Measurements from ENCODE around the gene BRICD5.

Gene BRICD5

GRCh38 chr16:2237493-2238149 lies 27.0 kb upstream of the BRICD5 start:
- DNase-seq (ENCODE audit: low read depth in 2 of 3, low spot score in 2 of 3), result no peak

- no peak for DNase-seq (ENCODE audit: low read depth in 2 of 3, low spot score in 2 of 3)
Observed at GRCh38 chr16:2237102-2237482, 26.4 kb upstream of the BRICD5 start.

DNA sequence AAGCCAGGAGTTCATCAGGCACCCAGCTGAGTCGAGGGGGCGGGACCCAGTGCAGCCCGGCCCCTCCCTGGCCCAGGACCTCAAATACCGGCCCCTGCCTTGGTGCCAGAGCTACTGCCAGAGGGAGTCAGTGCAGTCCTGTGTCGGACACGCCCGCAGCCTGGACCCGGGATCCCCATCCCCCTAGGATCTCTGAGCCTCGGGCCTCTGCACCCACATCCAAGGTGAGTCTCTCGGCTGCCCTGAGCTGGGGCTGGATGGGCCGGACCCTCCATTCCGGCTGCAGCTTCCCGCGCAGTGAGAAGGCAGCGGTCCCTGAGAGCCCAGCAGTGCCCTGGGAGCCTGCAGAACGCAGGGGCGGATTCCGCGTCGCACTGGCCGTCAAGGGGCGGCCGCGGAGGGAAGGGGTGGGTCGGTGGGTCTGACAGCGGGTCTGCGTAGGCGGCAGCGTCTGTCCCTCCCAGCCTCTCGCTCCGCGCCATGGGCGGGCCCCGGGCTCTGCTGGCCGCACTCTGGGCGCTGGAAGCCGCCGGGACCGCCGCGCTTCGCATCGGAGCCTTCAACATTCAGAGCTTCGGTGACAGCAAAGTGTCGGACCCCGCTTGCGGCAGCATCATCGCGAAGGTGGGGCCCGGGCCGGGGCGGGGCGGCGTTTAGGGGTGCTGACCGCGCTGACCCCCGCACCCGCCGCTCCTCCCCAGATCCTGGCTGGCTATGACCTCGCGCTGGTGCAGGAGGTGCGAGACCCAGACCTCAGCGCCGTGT lies 25.9 kb upstream of the BRICD5 start, which contains the start of gene DNASE1L2:
TSS of gene DNASE1L2 (plus strand) at position 108 of the 765 bp plus-strand sequence. CDS start at position 481, 373 bp downstream.
- DNase-seq (ENCODE audit: low read depth in 2 of 3, low spot score in 2 of 3), result no peak

DNA sequence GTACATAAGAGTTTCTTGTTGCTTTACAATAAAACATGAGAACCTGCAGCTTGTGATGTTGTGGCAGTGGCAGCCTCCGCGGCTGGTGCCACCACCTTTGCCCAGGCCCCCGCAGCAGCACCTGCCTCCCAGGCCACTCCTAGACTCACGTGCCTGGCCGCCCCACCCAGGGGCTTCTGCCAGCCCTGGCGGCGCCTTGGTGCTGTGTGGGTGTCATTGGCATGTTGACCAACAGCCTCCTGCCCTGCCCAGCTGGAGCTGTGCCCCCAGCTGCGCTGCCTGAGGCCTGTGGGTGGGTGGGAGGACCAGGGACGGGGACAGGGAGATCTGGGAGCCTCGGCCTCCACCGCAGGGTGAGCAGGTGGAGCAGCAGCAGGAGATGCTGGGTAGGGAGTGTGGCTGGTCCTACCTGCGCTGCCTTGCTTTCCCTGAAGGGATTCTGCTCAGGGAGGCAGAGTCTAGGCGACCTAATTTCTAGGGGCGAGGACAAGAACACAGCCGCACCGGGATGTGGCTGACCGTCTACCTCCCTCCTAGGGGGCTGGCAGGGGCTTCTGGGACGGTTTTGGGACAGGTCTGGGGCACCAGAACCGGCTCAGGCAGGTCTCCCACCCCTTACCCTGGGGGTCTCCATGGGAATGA lies 25.2 kb upstream of the BRICD5 start:
- DNase-seq (ENCODE audit: low read depth in 2 of 3, low spot score in 2 of 3), result no peak

DNA sequence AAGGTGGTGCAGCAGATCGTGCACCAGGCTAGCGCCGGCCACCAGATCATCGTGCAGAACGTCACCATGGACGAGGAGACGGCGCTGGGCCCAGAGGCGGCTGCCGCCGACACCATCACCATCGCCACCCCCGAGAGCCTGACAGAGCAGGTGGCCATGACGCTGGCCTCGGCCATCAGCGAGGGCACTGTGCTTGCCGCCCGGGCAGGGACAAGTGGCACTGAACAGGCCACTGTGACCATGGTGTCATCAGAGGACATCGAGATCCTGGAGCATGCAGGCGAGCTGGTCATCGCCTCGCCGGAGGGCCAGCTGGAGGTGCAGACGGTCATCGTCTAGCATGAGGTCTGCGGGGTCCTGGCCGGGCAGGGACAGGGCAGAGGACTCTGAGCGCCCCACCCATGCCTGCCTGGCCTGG lies 24.6 kb upstream of the BRICD5 start:
- DNase-seq (ENCODE audit: low read depth in 2 of 3, low spot score in 2 of 3), result no peak

- no peak for DNase-seq (ENCODE audit: low read depth in 2 of 3, low spot score in 2 of 3)
Observed at GRCh38 chr16:2234813-2235170, 24.1 kb upstream of the BRICD5 start.

- DNase-seq (ENCODE audit: low read depth in 2 of 3, low spot score in 2 of 3), result no peak
Observed at GRCh38 chr16:2233872-2234812, 23.5 kb upstream of the BRICD5 start.

GRCh38 chr16:2233046-2233775 lies 22.5 kb upstream of the BRICD5 start:
- DNase-seq (ENCODE audit: low read depth in 2 of 3, low spot score in 2 of 3), result no peak

GRCh38 chr16:2232094-2232990 lies 21.7 kb upstream of the BRICD5 start:
- DNase-seq (ENCODE audit: low read depth in 2 of 3, low spot score in 2 of 3), result no peak

DNA sequence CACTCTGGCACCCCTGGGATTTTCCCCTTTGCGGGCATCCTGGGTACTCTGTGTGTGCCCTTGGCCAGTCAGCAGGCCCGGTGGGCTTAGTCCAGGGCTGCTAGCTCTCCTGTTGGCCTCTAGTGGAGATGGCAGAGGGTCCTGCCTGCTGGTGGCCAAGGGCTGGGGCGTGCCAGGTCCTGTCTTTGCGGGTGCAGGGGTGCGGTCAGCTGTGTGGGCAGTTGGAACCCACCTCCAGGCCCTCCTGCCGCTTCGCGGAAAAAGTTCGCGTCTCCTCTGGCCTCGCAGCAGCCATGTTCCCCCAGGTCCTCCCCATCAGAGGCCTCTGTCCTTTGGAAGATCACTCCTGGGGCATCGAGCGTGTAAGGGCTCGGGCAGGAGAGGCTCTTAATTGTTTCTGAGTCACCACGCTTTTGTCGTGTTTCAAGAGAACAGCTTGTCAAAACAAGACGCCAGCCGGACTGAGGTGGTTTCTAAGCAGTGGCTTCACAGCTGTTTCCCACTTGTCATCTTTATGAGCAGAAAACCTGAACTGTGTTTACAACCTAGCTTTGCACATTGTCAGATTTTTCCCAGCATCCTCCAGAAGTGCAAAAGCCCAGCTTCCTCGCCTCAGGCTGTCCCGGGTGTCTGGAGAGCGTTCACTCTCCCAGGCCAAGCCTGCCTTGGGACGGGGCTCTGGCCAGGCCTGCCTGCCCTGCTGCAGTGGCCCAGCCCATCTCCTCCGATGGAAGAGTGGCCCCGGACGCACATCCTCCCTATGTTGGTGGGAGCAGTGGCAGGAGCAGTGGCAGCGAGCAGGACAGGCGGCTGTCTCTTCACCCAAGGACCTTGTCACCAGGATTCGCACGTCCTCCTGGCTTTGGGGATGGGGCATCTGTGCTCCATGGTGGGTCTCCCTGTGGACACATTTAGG lies 20.6 kb upstream of the BRICD5 start:
- no peak for DNase-seq (ENCODE audit: low read depth in 2 of 3, low spot score in 2 of 3)

DNA sequence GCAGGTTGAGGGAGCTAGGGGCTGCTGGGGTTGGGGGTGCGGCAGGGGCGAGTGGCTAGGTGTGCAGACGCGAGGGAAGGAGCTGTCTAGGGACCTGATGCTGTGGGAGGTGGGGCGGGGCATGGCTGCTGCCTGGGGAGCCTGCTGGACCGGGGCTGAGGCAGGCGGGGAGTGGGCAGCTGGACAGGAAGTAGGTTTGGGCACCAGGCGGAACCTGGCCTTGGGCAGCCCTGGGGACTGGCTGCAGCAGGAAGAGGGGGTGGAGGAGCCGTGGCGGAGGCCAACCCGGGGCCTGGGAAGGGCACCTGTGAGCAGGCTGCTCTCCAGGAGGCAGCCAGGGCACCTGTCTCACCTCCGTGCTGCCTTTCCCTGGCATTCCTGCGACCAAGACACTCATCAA lies 19.7 kb upstream of the BRICD5 start:
- DNase-seq (ENCODE audit: low read depth in 2 of 3, low spot score in 2 of 3), result no peak

DNA sequence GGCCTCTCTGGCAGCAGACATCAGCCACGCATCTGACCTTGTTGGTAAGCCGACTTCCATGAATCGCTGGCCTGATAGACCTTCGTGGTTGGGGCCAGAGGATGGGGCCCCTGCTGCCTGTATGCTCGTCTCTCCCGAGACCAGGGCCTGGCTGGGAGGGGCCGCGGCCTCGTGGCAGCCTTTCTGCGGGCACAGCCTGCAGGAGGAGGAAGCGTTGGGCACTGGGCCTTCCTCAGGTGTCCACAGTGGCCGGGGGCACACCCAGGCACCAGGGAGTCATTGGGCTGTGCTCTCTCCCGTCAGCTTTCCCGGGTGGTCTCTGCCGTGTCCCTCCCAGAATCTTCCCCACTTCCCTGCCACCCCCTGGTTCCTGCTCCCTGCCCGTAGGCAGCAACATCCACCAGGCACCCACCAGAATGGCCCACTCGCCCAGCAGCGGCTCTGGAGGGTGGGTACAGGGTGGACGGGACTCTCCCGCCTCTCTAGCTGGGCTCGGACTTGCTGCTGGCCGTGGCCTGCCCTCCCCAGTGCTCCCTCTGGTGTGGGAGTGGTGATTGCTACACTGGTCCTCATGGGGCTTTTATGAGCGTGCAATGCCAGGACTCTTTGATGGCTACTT lies 19.1 kb upstream of the BRICD5 start:
- no peak for DNase-seq (ENCODE audit: low read depth in 2 of 3, low spot score in 2 of 3)

DNA sequence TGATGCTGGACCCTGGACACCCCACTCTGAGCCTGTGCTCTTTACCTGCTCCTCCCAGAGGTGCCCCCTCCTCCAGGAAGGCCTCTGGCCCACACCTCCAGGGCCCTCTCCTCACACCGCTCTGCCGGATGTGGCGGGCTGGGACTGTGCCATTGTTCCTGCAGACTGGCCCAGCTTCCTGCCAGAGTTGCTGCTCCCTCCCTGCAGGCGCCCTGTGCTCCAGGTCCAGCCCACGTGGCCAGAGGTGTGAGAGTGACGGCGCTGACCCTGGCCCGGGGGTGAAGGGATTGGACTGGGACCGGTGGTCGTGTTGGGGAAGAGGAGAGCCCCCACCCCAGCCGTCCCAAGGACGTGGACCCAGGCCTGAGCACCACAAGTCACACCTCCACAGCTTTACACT lies 18.4 kb upstream of the BRICD5 start:
- DNase-seq (ENCODE audit: low read depth in 2 of 3, low spot score in 2 of 3), result no peak

DNA sequence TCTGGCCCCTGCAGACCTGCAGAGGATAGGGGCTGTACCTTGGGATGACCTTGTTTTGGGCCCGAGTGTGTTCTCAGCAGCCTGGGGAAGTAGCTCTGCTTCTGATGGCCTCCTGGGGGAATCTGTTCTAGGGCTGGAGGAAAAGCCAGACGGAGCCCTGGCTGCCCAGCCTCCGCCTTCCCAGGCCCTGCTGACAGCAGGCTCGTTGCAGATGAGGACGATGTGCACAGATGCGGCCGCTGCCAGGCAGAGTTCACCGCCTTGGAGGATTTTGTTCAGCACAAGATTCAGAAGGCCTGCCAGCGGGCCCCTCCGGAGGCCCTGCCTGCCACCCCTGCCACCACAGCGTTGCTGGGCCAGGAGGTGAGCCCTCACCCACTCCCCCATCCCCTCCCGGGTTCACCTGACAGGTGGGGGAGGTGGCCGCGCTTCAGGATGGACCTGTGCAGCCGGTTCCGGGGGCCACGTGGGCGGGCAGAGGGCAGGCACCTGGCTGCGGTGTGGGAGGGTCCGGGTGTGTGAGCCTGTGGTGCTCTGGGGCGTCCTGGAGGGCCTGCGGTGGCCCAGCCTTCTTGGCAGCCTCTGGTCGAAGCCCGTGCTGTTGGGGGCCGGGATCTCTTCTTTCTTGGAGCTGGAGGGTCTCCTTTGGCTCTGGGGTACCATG lies 17.6 kb upstream of the BRICD5 start:
- no peak for DNase-seq (ENCODE audit: low read depth in 2 of 3, low spot score in 2 of 3)

DNA sequence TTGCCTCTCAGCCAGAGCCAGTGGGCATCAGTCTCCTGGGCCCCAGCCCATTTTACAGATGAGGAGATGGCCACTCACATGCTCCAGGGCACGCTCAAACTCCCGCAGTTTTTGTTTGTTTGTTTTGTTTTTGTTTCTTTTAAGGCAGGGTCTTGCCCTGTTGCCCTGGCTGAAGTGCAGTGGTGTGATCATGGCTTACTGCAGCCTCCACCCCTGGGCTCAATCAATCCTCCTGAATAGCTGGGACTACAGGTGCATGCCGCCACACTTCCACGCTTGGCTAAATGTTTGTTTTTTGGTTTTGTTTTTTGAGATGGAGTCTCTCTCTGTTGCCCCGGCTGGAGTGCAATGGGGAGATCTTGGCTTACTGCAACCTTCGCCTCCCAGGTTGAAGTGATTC lies 16.3 kb upstream of the BRICD5 start:
- DNase-seq (ENCODE audit: low read depth in 2 of 3, low spot score in 2 of 3), result no peak

DNA sequence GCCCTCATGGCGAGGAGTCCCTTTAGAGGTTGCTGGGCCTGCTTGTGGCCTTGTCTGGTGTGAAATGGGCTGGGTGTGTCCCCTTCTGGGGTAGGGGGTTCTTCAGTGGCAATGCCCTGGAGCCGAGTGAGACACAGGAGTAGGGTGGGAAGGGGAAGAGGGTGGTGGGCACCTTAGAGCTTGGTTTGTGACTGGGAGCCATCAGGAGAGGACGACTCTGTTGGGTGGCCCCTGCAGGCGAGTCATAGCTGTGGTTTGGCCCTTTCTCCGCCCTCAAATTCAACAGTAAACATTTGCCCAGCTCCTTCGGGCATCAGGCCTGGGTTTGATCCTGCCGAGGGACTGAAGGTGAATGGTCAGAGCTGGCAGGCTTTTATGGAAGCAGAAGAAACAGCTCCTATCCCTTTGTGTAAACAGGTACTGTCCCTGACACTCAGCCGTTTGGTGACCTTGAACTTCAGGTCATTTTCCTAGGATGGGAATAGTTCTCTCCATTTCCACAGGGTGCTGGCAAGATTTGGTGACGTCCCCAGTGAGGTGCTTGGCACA lies 15.7 kb upstream of the BRICD5 start:
- DNase-seq (ENCODE audit: low read depth in 2 of 3, low spot score in 2 of 3), result no peak

DNA sequence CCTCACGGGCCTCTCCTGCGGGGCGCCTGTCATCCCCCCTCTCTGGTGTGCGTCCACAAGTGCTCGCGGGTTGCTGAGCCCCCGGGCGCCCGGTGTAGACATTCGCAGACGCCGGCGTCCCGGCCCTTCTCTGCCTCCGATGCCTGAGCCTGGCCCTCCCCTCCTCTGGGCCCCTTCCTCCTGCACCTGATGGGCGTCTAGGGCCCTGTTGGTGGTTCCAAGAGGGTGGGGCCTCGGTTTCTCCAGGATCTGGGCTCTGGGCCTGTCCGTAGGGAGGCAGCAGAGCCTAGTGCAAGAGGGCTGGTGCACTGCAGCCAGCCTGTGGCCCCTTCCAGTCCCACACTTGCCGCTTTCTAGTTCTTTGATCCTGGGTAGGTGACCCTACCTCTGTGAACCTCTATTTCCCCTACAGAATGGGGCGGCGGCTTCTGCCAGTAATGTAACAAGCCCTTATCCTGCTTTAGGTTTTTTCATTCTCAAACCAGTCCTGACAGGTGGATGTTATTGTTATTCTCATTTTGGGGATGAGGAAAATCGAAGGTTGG lies 13.4 kb upstream of the BRICD5 start:
- DNase-seq (ENCODE audit: low read depth in 2 of 3, low spot score in 2 of 3), result no peak
